ENCODE data around the gene SLC29A4.
"Not testable (repeated sequence)": the region's sequence is repeated elsewhere in the genome, so short reads cannot be mapped to it uniquely, and the experiment has no call there.

The SLC29A4 gene

GRCh38 chr7:5282543-5283316 lies at the start of gene SLC29A4:
Gene SLC29A4, plus strand, starts transcription at chr7:5282943. Its CDS starts 4,874 bp downstream, at chr7:5287817.
- DNase-seq: no peak

- no peak for DNase-seq
Observed at GRCh38 chr7:5234852-5235831, 47.6 kb upstream of the SLC29A4 start.

- no peak for DNase-seq
Observed at GRCh38 chr7:5237286-5237685, 45.5 kb upstream of the SLC29A4 start.

- DNase-seq: no peak
Observed at GRCh38 chr7:5238500-5238899, 44.2 kb upstream of the SLC29A4 start.

- DNase-seq: no peak
Observed at GRCh38 chr7:5243261-5243660, 39.5 kb upstream of the SLC29A4 start.

- DNase-seq: peak; percentile 63
Observed at GRCh38 chr7:5248201-5248885, 34.4 kb upstream of the SLC29A4 start.

GRCh38 chr7:5250787-5251186 lies 32.0 kb upstream of the SLC29A4 start:
- DNase-seq: not testable (repeated sequence)

GRCh38 chr7:5253529-5253928 lies 29.2 kb upstream of the SLC29A4 start:
- DNase-seq: not testable (repeated sequence)

GRCh38 chr7:5254371-5254770 lies 28.4 kb upstream of the SLC29A4 start:
- DNase-seq: not testable (repeated sequence)

GRCh38 chr7:5255832-5256231 lies 26.9 kb upstream of the SLC29A4 start:
- DNase-seq: no peak

- DNase-seq: not testable (repeated sequence)
Observed at GRCh38 chr7:5260530-5261068, 22.1 kb upstream of the SLC29A4 start.

GRCh38 chr7:5263066-5263465 lies 19.7 kb upstream of the SLC29A4 start:
- DNase-seq: not testable (repeated sequence)

GRCh38 chr7:5265320-5266190 lies 17.2 kb upstream of the SLC29A4 start:
- no peak for DNase-seq

GRCh38 chr7:5266191-5267028 lies 16.3 kb upstream of the SLC29A4 start:
- DNase-seq: no peak

GRCh38 chr7:5267829-5268228 lies 14.9 kb upstream of the SLC29A4 start:
- not testable (repeated sequence) for DNase-seq

- DNase-seq: not testable (repeated sequence)
Observed at GRCh38 chr7:5269992-5270657, 12.6 kb upstream of the SLC29A4 start.

GRCh38 chr7:5270788-5271187 lies 12.0 kb upstream of the SLC29A4 start:
- no peak for DNase-seq

- DNase-seq: peak; percentile 27
Observed at GRCh38 chr7:5273831-5274405, 8.8 kb upstream of the SLC29A4 start.

GRCh38 chr7:5274441-5274840 lies 8.3 kb upstream of the SLC29A4 start:
- DNase-seq: no peak

GRCh38 chr7:5274985-5275431 lies 7.7 kb upstream of the SLC29A4 start:
- peak; percentile 45 for DNase-seq
